Endothelial cell (in vitro differentiated cells): ENCODE data around the gene NFKBIB. TPM values are rescaled to one million over a fixed set of nuclear protein-coding genes. Genes with fewer than 3 reads are reported as not detected.

ENCODE experiments used
- DNase-seq: peaks from one replicate; pipeline ENCODE4 v3.0.0; 2021; ENCODE audit warnings: low spot score
- H3K27ac Mint-ChIP-seq: one replicate; pipeline ENCODE4 v1.8.0; 2021; ENCODE audit warnings: mixed read lengths, inconsistent platforms; ENCODE audit not compliant: unreplicated experiment
- H3K27me3 Mint-ChIP-seq: one replicate; pipeline ENCODE4 v1.8.0; 2021; ENCODE audit warnings: mild to moderate bottlenecking, moderate library complexity, mixed read lengths, inconsistent platforms; ENCODE audit not compliant: unreplicated experiment
- H3K36me3 Mint-ChIP-seq: one replicate; pipeline ENCODE4 v1.8.0; 2021; ENCODE audit warnings: mild to moderate bottlenecking, low read depth, mixed read lengths, inconsistent platforms; ENCODE audit not compliant: unreplicated experiment
- H3K4me1 Mint-ChIP-seq: one replicate; pipeline ENCODE4 v1.8.0; 2021; ENCODE audit warnings: mild to moderate bottlenecking, mixed read lengths, inconsistent platforms; ENCODE audit not compliant: unreplicated experiment
- H3K4me3 Mint-ChIP-seq: one replicate; pipeline ENCODE4 v1.8.0; 2021; ENCODE audit warnings: mild to moderate bottlenecking, mixed read lengths, inconsistent platforms; ENCODE audit not compliant: unreplicated experiment
- H3K9me3 Mint-ChIP-seq: one replicate; pipeline ENCODE4 v1.8.0; 2021; ENCODE audit warnings: mixed read lengths, inconsistent platforms; ENCODE audit not compliant: unreplicated experiment
- CTCF ChIP-seq: fragments of 200-600 bp; sonication (generic); IDR thresholded peaks from one replicate; pipeline ENCODE4 v1.5.0; 2021; ENCODE audit warnings: antibody characterized with exemption; ENCODE audit not compliant: unreplicated experiment
- total RNA-seq: library from RNA; stranded (reverse); fragmentation: NEBNext Ultra II Directional; extraction: Animal tissue kit (Norgen Biotek cat#: 25700); gene quantifications from one replicate; pipeline ENCODE4 v1.2.1, GENCODE V29; 2021; ENCODE audit not compliant: unreplicated experiment

The NFKBIB gene
- total RNA-seq, 1 donor from 2014 or later: 16.9 TPM

- Mint-ChIP-seq H3K36me3 (peaks cover 10% of the 10 kb centered on the region), H3K27me3 (peaks cover 7% of the 10 kb centered on the region), H3K9me3 (no peaks in the 10 kb centered on the region), H3K4me3 (peak overlapping the region; percentile 80), H3K27ac (peak overlapping the region; percentile 97), H3K4me1 (peaks cover 18% of the 10 kb centered on the region)
- no peak for TF ChIP-seq CTCF
- no peak for DNase-seq
Measured at GRCh38 chr19:38900743-38901190, 998 bp downstream of the NFKBIB start.

- H3K4me3 Mint-ChIP-seq: no peak overlapping the region
- H3K36me3 Mint-ChIP-seq: peaks cover 12% of the 10 kb centered on the region
- no peak for TF ChIP-seq CTCF
- peaks cover 18% of the 10 kb centered on the region for H3K4me1 Mint-ChIP-seq
- DNase-seq: no peak
- no peak overlapping the region for H3K27ac Mint-ChIP-seq
- no peaks in the 10 kb centered on the region for H3K9me3 Mint-ChIP-seq
- H3K27me3 Mint-ChIP-seq: peaks cover 7% of the 10 kb centered on the region
Measured at GRCh38 chr19:38901683-38902082, 1.9 kb downstream of the NFKBIB start.

GRCh38 chr19:38904581-38905539 lies 5.1 kb downstream of the NFKBIB start:
- Mint-ChIP-seq H3K4me1 (peaks cover 10% of the 10 kb centered on the region), H3K4me3 (no peak overlapping the region), H3K27me3 (peaks cover 3% of the 10 kb centered on the region), H3K36me3 (peaks cover 19% of the 10 kb centered on the region), H3K9me3 (no peaks in the 10 kb centered on the region), H3K27ac (no peak overlapping the region)
- TF ChIP-seq CTCF: no peak
- no peak for DNase-seq

GRCh38 chr19:38905620-38906019 lies 5.9 kb downstream of the NFKBIB start:
- Mint-ChIP-seq H3K36me3 (peaks cover 20% of the 10 kb centered on the region), H3K4me1 (peaks cover 10% of the 10 kb centered on the region), H3K4me3 (no peak overlapping the region), H3K27ac (no peak overlapping the region), H3K9me3 (no peaks in the 10 kb centered on the region), H3K27me3 (peaks cover 1% of the 10 kb centered on the region)
- no peak for TF ChIP-seq CTCF
- no peak for DNase-seq

- peaks cover 7% of the 10 kb centered on the region for H3K4me1 Mint-ChIP-seq
Measured at GRCh38 chr19:38907227-38907626, 7.5 kb downstream of the NFKBIB start.

More at GRCh38 chr19:38907227-38907626, 7.5 kb downstream of the NFKBIB start:
- no peaks in the 10 kb centered on the region for H3K9me3 Mint-ChIP-seq
- DNase-seq: no peak
- peaks cover 2% of the 10 kb centered on the region for H3K27me3 Mint-ChIP-seq
- no peak for TF ChIP-seq CTCF
- peaks cover 23% of the 10 kb centered on the region for H3K36me3 Mint-ChIP-seq
- peak overlapping the region; percentile 57 for H3K4me3 Mint-ChIP-seq
- no peak overlapping the region for H3K27ac Mint-ChIP-seq
